ENCODE measurements around the gene TBXAS1.
"Not testable (repeated sequence)": the region's sequence is repeated elsewhere in the genome, so short reads cannot be mapped to it uniquely, and the experiment has no call there.

The TBXAS1 gene

DNA sequence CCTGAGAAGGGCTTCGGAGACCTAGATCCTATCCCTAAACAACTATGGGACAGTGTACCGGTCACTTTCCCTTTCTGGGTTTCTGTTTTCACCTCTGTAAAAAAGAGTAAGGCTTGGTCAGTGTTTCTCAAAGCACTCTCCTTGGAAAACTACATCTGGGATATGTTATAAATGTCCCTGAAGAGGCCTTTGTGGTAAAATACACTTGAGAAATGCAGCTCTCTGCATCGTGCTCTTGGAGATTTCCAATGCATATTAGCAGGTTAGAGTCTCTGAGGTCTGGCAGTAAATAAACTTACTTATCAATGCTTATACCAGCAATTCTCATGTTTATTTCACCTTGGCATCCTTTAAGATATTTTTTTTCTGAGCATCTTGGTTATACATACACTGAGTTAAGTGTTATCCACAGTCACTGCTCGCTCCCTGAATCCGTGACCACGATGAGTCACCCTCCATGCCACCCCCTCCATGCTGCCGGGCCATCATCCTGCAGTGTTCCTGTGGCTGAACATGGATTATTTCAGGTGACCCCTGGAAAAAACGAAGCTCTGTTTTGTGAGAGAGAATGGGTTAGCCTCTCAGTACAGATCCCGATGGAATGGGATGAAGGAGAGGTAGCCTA lies 3.3 kb upstream of the TBXAS1 start:
- in situ Hi-C loops (cut with MboI; ENCODE audit: low sequenced_read_pairs), result no loop called here

DNA sequence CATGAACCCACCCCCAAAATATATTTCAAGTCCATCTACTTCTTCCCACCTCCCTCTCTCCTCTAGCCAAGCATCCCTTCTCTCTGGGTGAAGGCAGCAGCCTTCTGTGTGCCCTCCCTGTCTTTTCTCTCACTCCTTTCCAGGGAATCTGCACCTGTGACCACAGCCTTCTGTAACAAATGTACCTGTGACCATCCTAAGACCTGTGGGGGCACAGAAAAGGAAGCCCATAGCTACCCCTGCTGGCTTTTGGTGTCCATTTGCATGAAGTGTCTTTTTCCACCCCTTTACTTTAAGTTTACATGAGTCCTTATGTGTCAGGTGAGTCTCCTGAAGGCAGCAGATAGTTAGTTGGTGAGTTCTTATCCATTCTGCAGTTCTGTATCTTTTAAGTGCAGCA lies 2.0 kb upstream of the TBXAS1 start:
- in situ Hi-C loops (cut with MboI; ENCODE audit: low sequenced_read_pairs), result no loop called here

- in situ Hi-C loops (cut with MboI; ENCODE audit: low sequenced_read_pairs), result no loop called here
Observed at GRCh38 chr7:139828446-139828845, 618 bp upstream of the TBXAS1 start.

GRCh38 chr7:139829775-139830117 lies 682 bp downstream of the TBXAS1 start:
- in situ Hi-C loops (cut with MboI; ENCODE audit: low sequenced_read_pairs), result no loop called here

- in situ Hi-C loops (cut with MboI; ENCODE audit: low sequenced_read_pairs), result no loop called here
Observed at GRCh38 chr7:139830292-139830691, 1.2 kb downstream of the TBXAS1 start.

DNA sequence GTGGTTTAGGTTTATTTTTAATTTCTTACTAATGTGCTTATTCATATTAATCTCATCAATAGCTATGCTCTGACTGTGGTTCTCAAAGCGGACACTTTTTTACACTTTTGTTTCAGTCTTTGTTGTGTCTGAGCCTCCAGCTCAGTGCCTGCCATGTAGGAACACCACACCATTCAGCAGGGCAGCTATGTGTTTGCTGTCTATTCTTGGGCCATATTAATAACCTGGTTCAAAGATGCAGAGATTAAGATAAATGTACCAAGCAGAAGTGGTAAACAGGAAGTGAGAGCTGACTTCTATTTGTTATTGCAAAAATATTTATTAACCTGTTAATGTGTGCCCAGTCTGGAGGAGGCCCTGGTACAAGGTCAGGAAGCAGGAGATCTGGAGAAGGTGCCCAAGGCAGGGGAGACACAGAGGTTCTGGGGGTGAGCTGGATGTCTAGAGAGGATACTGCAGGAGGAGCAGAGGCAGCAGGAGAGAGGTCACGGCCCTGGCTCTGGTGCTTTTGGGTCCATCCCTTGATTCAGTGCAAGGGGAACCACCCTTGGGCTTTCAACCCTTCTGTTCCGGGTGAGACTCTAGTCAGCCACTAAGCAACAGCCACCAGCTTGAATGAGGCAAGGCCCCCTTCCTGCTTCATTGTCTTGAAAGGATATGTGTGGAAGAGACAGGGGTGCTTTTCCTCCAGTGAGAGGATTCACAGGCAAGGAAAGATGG lies 1.9 kb downstream of the TBXAS1 start:
- in situ Hi-C loops (cut with MboI; ENCODE audit: low sequenced_read_pairs), result no loop called here

DNA sequence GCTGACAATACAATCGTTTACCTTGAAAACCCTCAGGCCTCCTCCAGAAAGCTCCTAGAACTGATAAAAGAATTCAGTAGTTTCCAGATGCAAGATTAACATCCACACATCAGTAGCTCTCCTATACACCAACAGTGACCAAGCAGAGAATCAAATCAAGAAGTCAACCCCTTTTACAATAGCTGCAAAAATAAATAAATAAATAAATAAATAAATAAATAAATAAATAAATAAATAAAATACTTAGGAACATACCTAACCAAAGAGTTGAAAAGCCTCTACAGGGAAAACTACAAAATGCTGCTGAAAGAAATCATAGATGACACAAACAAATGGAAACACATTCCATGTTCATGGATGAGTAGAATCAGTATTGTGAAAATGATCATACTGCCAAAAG lies 6.8 kb downstream of the TBXAS1 start:
- in situ Hi-C loops (cut with MboI; ENCODE audit: low sequenced_read_pairs), result not testable (repeated sequence)

DNA sequence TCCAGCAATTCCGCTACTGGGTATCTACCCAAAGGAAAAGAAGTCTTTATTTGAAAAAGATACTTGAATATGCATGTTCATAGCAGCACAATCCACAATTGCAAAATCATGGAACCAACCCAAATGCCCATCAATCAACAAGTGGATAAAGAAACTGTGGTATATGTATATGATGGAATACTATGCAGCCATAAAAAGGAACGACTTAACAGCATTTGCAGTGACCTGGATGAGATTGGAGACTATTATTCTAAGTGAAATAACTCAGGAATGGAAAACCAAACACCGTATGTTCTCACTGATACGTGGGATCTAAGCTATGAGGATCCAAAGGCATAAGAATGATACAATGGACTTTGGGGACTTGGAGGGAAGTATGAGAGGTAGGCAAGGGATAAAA lies 8.2 kb downstream of the TBXAS1 start:
- in situ Hi-C loops (cut with MboI; ENCODE audit: low sequenced_read_pairs), result not testable (repeated sequence)

DNA sequence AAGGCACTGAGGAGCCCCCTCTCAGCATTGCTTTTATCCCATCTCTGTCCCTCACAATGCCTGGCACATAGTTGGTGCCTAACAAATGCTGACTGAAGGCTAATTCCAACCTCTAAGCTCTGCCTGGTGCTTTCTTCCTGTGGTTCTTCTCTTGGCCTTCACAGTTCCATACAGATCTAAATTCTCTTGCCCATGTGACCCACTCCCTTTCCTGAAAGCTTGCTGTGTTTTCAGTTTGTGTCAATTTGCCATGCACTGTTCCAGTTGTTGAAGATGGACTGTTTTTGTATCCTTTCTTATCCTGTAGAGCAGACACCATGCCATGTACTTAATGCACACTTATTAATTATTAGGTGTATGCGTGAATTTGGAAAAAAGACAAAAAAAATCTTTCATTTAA lies 9.2 kb downstream of the TBXAS1 start:
- in situ Hi-C loops (cut with MboI; ENCODE audit: low sequenced_read_pairs), result no loop called here

GRCh38 chr7:139838876-139839275 lies 9.8 kb downstream of the TBXAS1 start:
- in situ Hi-C loops (cut with MboI; ENCODE audit: low sequenced_read_pairs), result no loop called here

- in situ Hi-C loops (cut with MboI; ENCODE audit: low sequenced_read_pairs), result no loop called here
Observed at GRCh38 chr7:139840776-139841175, 11.7 kb downstream of the TBXAS1 start.

DNA sequence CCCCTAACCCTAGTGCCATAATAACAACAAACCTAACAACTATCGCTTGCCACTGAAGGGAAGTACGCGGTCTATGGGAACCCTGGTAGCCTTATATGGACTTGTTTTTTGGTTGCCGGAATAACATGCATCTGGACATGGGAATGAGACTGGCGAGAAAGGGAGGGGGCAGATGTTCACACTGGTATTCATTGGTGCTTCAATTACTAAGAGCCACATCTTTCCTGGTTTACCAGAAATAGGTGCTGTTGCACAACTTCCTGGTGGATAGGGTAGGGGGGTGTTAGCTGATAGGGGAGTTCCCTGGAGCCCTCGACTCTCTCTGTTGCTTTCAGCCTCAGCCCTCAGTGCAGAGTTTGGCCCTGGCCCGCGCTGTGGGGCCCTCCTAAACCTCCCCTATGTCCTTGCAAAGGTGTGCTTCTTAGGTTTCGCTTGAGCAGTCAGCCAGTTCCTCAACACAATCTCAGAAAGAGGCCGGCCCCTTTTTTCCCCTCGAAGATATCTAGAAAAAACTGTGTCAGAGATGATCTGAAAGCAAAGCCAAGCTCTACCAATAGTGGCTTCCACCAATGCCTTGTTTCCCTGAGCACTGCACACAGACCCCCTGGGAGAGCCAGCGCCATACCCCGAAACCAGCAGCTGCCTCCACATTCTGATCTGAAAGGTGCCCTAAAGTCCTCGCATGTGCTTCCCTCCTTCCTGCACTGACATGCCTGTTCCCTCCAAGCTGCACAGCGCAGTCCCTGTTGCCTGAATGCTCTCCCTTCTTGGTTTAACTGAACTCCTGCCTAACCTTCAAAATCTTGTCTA lies 13.5 kb downstream of the TBXAS1 start:
- in situ Hi-C loops (cut with MboI; ENCODE audit: low sequenced_read_pairs), result no loop called here

- in situ Hi-C loops (cut with MboI; ENCODE audit: low sequenced_read_pairs), result not testable (repeated sequence)
Observed at GRCh38 chr7:139843211-139843537, 14.1 kb downstream of the TBXAS1 start.

DNA sequence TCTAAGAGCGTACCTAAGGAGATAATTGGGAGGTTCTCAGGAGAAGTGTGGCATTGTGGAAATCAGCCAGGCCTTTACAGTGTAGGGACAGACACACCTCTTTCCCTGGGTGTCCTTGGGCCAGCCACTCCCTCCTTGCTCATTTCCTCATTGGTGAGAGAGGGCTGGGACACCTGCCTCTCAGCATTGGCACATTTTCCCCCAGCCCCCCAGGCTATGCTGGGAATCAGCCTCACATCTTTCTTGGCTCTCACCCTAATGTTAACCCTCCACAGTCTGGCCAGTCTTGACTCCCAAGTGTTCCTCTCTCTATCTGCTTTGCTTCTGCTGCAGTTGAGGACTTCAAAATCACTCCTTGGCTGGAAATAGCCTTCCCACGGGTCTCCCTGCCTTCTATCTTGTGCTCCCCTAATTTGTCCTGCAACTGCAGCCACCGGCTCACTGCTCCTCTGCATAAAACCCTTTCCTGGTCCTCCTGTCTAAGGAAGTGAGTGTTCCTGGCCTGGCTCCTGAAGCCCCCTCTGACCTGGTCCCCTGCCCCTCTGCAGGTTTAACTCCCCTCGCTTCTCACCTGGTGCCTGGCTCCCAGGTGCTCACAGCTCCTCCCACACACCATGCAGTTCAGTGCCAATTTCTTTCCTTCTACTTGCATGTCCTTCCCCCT lies 15.8 kb downstream of the TBXAS1 start:
- in situ Hi-C loops (cut with MboI; ENCODE audit: low sequenced_read_pairs), result no loop called here

GRCh38 chr7:139845443-139845805 lies 16.4 kb downstream of the TBXAS1 start:
- in situ Hi-C loops (cut with MboI; ENCODE audit: low sequenced_read_pairs), result no loop called here

DNA sequence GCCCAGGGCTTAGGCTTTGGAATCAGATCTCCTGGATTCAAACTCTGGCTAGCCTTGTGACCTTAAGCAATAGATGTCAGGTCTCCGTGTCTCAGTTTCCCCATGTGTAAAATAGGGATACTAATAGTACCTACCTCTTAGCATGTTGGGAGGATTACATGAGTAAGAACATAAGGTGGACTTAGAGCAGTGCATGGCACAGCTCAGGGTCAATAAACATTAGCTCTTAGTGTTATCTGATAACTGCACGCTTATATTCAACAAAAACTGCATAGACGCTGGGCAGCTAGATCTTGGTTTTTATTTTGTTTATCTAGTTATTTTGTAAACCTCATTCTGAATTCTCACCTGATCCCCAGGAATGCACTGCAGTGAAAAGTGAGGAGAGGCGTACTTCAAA lies 17.2 kb downstream of the TBXAS1 start:
- in situ Hi-C loops (cut with MboI; ENCODE audit: low sequenced_read_pairs), result no loop called here

DNA sequence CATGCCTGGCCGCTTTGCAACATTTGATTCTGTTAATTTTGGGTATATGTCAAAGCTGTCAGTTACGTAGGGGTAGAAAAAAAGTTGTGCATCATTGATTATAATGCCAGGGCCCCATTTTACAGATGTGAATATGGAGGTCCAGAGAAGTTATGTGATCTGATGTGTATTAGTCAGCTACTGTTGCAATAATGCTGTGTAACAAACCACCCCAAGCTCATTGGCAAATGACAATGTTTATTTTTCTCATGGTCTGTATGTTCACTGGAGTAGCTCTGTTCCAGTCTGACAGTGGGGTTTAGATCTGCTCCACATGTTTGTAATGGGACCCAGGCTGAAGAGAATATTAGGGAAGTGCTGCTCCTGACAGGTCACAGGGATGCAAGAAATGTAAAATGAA lies 19.2 kb downstream of the TBXAS1 start:
- in situ Hi-C loops (cut with MboI; ENCODE audit: low sequenced_read_pairs), result no loop called here

GRCh38 chr7:139850906-139851305 lies 21.8 kb downstream of the TBXAS1 start:
- in situ Hi-C loops (cut with MboI; ENCODE audit: low sequenced_read_pairs), result no loop called here

DNA sequence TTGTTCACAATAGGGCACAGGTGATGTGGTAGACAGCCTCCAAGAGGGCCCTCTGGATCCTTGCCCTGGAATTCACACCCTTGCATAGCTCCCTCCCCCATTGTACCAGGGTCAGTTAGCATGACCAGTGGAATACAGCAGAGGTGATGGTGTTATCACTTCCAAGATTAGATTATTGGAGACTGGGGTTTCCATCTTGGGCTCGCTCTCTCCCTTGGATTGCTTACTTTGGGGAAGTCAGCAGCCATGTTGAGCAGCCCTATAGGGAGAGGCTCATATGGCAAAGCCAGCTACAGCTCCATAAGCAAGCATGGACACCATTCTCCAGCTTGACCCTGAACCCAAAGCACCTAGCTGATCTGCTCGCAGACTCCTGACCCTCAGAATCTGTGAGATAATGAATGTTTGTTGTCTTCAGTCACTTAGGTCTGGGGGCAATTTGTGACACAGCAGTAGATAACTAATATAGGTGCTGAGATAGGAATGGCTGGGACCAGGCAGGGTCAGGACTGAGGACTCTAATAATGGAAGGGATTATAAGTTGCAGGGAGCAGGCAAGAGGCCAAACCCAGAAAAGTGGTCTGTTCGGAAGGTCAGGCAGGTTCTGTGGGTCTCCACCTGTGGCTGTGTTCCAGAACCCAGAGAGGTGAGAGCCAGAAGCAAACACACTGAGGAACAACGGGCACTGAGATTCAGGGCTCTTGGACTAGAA lies 22.9 kb downstream of the TBXAS1 start:
- in situ Hi-C loops (cut with MboI; ENCODE audit: low sequenced_read_pairs), result no loop called here

DNA sequence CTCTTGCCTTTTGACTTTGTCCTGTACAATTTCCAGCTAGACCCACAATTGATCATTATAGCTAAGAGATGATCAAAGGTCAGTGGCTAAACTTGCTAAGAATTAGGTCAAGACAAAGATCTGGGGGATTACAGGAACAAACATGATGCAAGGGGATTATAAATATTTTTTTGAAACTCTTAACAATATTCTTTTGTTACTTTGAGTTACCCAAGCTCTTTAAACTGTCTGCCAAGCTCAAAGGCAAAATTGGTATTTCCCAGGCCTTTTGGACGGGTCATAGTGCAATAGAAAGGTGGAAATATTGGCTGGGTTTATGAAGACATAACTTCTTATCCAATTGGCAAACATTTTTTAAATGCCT lies 23.4 kb downstream of the TBXAS1 start:
- in situ Hi-C loops (cut with MboI; ENCODE audit: low sequenced_read_pairs), result no loop called here

GRCh38 chr7:139853506-139854123 lies 24.6 kb downstream of the TBXAS1 start:
- in situ Hi-C loops (cut with MboI; ENCODE audit: low sequenced_read_pairs), result no loop called here
